HG02885 (cell line): Measurements from ENCODE around the gene MAPKAP1.

Experiments used
- ATAC-seq: cut with Tn5 transposase; IDR thresholded peaks from one replicate; pipeline ENCODE4 v1.9.1; 2021; ENCODE audit warnings: mild to moderate bottlenecking; ENCODE audit not compliant: unreplicated experiment, poor library complexity

MAPKAP1 gene

DNA sequence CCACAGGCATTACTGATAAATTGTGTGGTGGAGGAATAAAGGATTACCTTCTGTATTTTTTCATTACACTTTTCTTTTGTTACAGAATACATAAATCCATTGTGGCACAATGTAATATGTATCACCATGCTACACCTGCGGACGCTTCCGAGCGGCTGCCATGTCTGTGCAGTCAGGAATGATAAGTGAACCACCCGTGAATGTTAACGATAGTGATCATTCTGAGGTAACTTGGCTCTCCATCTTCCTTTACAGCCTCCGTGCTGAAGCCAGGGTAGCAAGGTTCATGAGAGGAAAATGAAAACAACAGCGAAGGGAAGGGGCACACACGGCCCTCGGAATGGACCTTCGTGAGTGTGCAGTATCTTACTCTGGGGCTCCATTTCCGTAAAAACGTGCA is 161.2 kb downstream of the MAPKAP1 start:
- no peak for ATAC-seq

DNA sequence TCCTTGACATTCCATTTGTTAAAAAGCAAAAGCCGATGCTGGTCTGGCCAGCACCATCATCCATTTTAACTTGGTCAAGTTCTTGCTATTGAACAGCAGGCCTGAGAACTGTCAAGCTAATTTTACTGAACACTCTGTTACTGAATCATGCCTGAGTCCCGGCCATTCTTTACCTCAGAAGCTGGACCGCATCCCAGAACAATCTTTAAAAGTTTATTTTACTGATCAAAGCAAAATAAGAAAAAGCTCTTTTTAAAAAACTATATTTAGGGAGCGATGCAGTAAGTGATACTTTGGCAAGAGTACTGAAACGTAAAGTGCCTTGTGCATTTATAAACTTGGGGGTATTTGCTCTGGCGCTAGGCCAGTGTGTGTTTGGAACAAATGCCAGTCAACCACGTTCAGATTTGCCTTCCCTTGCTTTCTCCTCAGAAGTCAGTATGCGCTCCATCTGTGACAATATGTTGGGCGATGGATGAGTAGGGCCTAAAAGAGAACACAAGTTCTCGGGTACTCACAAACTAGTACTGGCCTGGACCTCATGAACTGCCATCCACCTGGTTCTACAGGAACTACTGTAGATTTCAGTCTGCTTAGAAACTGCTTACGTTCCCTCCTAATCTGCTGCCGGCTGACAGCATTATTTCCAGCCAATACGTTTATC is 161.9 kb downstream of the MAPKAP1 start:
- ATAC-seq = no peak

- ATAC-seq = no peak
Observed at GRCh38 chr9:125544484-125544883, 162.5 kb downstream of the MAPKAP1 start.

DNA sequence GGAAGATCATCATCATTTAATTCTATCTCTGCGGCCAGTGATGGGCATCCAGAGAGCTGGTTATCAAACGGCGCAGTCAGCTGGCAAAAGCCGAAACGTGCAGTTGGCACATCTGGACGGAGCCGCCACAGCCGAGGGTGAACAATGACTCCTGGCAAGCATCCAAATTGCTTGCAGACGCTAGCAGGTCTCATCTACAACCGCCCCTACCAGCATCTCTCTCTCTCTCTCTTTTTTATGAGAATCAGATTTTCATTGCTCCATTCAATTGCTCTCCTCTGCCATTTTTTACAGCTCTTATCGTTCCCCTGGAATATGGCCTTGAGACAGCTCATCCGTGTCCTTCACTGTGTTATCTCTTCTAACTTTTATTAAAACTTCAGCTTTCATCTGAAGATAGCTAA is 165.2 kb downstream of the MAPKAP1 start:
- no peak for ATAC-seq

DNA sequence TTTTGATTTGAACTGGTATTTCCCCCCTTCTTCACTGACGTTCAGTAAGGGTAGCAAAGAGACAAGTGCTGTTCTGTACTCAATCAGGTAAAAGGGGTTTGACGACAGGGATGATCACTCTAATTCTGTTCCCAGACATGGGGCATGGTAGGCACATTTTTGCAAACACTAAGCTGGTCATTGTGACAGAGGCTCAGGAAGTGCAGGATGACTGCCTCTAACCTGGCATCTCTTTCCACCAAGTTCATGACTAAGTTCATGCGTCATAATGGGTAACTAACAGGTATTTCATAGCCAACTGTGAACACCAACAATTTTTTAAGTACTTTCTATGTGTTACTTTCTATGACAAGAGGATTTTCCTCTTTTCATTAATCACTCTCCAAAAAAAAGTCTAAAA is 166.5 kb downstream of the MAPKAP1 start:
- no peak for ATAC-seq

DNA sequence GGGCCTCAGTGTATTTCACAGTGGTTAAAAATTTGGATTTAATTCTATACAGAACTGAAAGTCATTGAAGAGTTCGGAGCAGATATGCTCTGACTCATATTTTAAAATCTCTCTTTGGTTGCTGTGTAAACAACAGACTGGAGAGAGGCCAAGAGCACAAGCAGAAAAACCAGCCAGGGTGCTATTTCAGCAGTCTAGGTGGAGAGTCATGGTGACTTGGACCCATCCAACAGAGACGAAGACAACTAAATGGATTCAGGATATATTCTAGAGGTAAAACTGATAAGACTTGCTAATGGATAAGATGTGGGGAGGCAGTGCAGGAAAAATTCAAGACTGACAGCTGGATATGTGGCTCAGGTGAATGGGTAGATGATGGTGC is 168.9 kb downstream of the MAPKAP1 start:
- ATAC-seq = no peak

- ATAC-seq = no peak
Observed at GRCh38 chr9:125537442-125538091, 169.4 kb downstream of the MAPKAP1 start.

DNA sequence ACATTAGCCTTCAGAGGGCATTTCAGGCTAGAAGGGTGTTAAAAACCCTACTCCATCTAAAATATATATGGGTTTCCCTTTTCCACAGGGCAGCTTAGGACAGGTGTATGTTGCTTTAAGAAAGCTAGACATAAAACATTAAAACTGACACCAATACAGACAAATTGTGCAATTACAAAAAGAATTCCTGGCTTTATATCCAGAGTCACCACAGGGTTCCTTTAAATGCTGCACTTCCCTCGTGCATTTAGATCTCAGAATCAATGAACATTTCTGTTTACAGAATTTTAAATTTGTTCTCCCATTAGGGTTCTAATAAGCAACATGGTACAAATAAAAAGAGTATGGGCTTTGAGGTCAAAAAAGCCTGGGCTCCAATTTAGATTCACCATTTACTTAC is 170.2 kb downstream of the MAPKAP1 start:
- no peak for ATAC-seq

DNA sequence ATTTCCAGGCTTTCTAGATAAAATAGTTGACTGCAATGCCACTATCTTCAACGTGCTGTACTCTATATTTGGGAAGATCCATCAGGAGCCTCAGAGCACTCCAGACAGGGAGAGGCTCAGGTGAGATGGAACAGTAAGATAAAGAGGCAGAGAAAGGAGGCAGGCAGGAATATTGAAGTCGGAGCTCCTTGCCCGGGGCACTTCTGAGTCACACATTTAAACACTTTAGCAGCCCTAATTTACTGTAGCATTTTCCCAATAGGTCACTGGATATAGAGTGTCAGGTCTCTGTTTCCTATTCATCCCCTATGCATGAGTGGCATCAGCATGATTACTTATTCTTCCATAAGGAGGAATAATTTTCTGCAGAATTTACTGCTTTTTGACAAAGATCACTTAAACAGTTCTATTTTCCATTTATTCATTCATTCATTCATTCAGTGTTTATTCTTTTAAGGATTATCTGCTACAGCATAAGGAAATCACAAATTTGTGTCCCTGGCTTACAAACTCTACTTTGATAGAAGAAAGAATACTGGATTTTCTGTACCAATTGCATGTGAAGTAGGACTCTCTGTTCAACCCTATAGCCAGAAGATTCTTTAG is 170.7 kb downstream of the MAPKAP1 start:
- ATAC-seq = no peak

GRCh38 chr9:125534971-125535701 is 171.9 kb downstream of the MAPKAP1 start:
- ATAC-seq = no peak

DNA sequence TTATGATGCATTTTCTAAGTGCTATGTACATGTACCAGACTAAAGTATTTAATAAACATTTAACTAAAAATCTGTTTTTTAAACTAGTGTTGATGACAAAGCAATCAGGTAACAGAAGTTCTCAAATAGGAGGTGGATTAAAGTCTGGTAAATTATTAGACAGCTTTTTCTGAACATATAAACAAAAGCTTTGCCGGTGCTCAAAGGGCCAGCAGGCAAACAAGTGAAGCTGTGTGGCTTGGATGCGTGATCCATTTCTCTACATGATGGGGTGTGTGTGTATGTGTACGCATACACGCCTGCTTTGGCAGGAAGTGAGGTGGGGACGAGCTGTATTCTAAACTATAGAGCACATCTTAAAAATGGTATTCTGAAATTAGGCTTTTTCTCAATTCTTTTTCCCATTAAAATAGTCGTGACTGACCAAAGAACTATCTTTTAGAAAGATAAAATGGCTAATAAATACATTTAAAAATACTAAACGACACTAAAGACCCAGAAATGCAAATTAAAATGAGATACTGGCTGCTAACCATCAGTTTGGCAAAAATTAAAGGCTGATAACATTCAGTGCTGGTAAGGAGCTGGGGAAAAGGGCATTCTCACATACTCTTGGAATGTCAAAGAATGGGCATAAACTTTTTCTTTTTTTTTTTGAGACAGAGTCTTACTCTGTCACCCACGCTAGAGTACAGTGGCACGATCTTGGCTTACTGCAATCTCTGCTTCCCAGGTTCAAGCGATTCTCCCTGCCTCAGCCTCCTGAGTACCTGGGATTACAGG is 174.0 kb downstream of the MAPKAP1 start:
- ATAC-seq = no peak

- ATAC-seq = no peak
Observed at GRCh38 chr9:125532412-125532811, 174.6 kb downstream of the MAPKAP1 start.

DNA sequence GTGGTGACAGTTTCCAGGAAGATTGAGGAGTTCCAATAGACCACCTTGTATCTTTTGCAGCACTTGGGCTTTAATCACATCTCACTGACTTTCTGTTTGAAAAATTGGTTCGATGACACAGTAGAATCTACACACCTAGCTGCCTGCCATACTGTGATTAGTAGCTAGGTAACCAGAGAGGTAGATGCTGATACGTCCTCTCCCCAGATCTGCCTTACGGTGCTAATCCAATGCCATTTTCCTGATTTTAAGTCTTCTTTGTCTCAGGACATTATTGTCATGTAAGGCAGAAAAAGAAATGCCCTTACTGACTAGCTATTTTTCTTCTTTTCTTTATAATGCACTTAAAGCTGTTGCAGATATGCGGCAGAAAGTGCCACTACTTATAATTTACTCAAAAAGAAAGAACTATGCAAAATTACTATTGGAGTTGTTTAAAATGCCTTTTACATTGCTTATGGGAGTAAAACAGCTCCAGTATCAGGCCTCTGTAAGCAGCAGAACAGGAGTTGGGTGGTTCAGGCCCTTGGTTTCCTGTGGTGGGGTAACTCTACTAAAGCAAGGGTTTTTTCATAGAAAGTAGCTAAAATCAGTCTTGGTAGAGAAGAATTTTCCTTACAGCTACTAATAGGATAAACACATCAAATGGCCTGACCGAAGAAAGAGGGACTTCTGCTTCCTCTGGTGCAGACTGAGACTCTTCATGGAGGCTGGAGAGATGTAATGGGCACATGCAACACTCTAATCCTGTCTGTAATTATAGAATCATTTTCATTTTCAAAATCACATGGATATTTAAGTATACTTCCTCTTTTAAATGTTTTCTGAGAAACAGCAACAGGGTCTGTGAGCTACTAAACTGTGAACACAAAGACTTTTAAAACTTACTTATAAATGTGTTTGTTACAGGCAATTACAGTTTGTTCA is 177.2 kb downstream of the MAPKAP1 start:
- ATAC-seq = peak; percentile 64

DNA sequence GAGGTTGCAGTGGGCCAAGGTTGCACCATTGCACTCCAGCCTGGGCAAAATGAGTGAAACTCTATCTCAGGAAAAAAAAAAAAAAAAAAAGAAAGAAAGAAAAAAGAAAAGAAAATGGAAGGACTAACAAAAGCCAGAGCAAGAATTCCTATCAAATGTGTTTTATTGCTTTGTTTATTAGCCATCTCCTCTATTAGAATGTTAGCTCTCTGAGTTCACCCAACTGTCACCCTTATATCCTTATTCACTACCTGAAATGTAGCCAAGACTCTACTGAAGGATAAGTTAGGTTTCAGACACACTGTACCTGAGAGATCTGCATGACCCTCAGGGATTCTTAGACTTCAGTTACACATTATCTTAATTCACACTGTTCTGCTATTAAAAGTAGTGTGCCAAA is 177.9 kb downstream of the MAPKAP1 start:
- no peak for ATAC-seq

GRCh38 chr9:125527471-125528002 is 179.5 kb downstream of the MAPKAP1 start:
- ATAC-seq = no peak

GRCh38 chr9:125525921-125526631 is 180.9 kb downstream of the MAPKAP1 start:
- no peak for ATAC-seq

DNA sequence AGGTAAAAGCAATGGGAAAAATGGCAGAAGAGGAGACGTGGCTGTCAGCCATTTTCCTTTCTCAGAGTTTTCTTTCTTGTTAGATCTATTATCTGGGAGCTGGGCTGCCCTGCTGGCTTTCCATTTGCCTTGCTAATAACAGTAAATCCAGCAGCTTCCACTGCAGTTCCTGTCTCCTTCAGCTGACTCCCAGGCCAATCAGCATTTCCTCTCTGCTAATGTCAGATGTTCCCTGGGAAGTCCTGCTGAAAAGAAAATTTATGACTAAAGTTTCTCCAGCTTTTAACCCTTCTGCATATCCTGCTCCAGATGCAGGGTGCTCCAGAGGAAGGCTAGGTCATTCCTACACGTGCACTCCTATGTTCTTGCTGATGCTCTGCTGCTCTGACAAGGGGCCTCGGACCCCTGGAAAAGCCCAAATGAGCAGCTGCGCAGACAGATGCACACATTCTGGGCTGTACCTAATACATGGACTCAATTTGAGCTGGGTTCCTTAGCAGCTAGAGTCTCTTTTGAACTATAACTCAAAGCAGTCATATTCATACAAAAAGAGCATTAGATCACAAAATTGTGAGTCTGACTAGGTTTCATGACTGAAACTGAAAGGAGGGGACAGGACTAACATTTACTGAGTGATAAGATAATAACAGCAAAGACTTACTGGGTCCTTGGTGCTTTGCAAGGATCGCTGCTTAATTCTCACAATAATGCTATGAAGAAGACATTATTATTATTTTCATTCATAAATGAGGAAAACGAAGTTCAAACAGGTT is 182.2 kb downstream of the MAPKAP1 start:
- no peak for ATAC-seq

DNA sequence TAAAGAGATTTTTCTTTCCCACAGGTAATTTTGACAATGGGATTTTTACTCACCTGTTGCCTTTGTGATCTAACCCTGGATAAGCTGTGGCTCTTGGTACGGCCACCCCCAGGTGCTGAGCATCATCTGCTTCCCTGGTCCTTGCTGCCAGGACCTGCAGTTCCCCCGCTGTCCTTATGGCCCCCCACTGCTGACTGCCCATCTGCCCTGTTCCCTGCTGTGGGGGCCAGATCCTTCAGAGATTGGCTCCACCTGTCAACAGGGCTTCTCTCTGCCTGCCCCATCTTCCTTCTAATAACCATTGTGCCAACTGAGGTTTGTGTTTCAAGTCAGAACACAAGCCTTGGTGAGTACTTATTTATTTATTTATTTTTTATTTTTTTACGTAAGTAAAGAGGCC is 183.3 kb downstream of the MAPKAP1 start:
- ATAC-seq = no peak
